ENCODE results near the gene FSD2. TPM values are rescaled to one million over a fixed set of nuclear protein-coding genes. Genes with fewer than 3 reads are reported as not detected.
A peak's percentile ranks its signal among the peaks of the same experiment; 100 is the strongest.

The FSD2 gene
- total RNA-seq, 2 experiments from 2014 or later = not detected

- Mint-ChIP-seq H3K36me3 (ENCODE audit: low read depth) (peaks cover 79% of the 10 kb centered on the region), H3K9me3 (no peaks in the 10 kb centered on the region), H3K4me1 (ENCODE audit: low read depth) (peaks cover 7% of the 10 kb centered on the region), H3K27me3 (no peaks in the 10 kb centered on the region), H3K4me3 (no peak overlapping the region), H3K27ac (no peak overlapping the region)
- Histone ChIP-seq H3K9me3 (ENCODE audit: control insufficient read depth in 1 of 2, insufficient read depth in 1 of 2, low read length in 2 of 2) (peaks cover 0 to 15% of the 10 kb centered on the region in 2 experiments), H3K4me3 (ENCODE audit: low read length) (no peak overlapping the region), H3K4me1 (ENCODE audit: insufficient read depth, low read length) (no peaks in the 10 kb centered on the region), H3K36me3 (ENCODE audit: insufficient read depth, low read length) (peaks cover 65% of the 10 kb centered on the region), H3K27ac (ENCODE audit: low read depth in 1 of 2, low read length in 2 of 2) (no peak overlapping the region), H3K27me3 (ENCODE audit: control insufficient read depth in 1 of 2, insufficient read depth in 2 of 2, low read length in 2 of 2) (no peaks in the 10 kb centered on the region)
- no peak for TF ChIP-seq CTCF (IDR thresholded peaks at IDR 0.05)
- no peak for DNase-seq
- ChIA-PET POLR2A (no interaction called here), CTCF (no interaction called here)
- no peak for ATAC-seq (ENCODE audit: poor library complexity)
- intact Hi-C loops (cut with DNase I, micrococcal nuclease) = no loop called here
Measured at GRCh38 chr15:82835391-82835917, 29.6 kb upstream of the FSD2 start.

GRCh38 chr15:82833362-82833682, 27.5 kb upstream of the FSD2 start:
- TF ChIP-seq CTCF (IDR thresholded peaks at IDR 0.05) = no peak
- peaks cover 83% of the 10 kb centered on the region for H3K36me3 ChIP-seq (ENCODE audit: insufficient read depth, low read length)
- ATAC-seq (ENCODE audit: poor library complexity) (no peak), DNase-seq (no peak)
- CTCF ChIA-PET = no interaction called here
- intact Hi-C loops (cut with DNase I, micrococcal nuclease) = no loop called here
- H3K27me3 Mint-ChIP-seq = no peaks in the 10 kb centered on the region
- no peaks in the 10 kb centered on the region for H3K27me3 ChIP-seq (ENCODE audit: control insufficient read depth in 1 of 2, insufficient read depth in 2 of 2, low read length in 2 of 2)
- H3K4me1 Mint-ChIP-seq (ENCODE audit: low read depth) = peaks cover 7% of the 10 kb centered on the region
- peaks cover 100% of the 10 kb centered on the region for H3K36me3 Mint-ChIP-seq (ENCODE audit: low read depth)
- no peak overlapping the region for H3K27ac Mint-ChIP-seq
- no peaks in the 10 kb centered on the region for H3K4me1 ChIP-seq (ENCODE audit: insufficient read depth, low read length)
- H3K4me3 ChIP-seq (ENCODE audit: low read length) = no peak overlapping the region
- peaks cover 0 to 13% of the 10 kb centered on the region in 2 experiments for H3K9me3 ChIP-seq (ENCODE audit: control insufficient read depth in 1 of 2, insufficient read depth in 1 of 2, low read length in 2 of 2)
- H3K27ac ChIP-seq (ENCODE audit: low read depth in 1 of 2, low read length in 2 of 2) = no peak overlapping the region
- H3K4me3 Mint-ChIP-seq = no peak overlapping the region
- H3K9me3 Mint-ChIP-seq = no peaks in the 10 kb centered on the region
- POLR2A ChIA-PET = no interaction called here

GRCh38 chr15:82832601-82833361, 26.9 kb upstream of the FSD2 start:
- H3K4me3 ChIP-seq (ENCODE audit: low read length) = no peak overlapping the region
- CTCF ChIA-PET = no interaction called here
- no peak overlapping the region for H3K27ac ChIP-seq (ENCODE audit: low read depth in 1 of 2, low read length in 2 of 2)
- intact Hi-C loops (cut with DNase I, micrococcal nuclease) = no loop called here
- H3K4me1 ChIP-seq (ENCODE audit: insufficient read depth, low read length) = no peaks in the 10 kb centered on the region
- H3K36me3 ChIP-seq (ENCODE audit: insufficient read depth, low read length) = peaks cover 88% of the 10 kb centered on the region
- Mint-ChIP-seq H3K36me3 (ENCODE audit: low read depth) (peaks cover 100% of the 10 kb centered on the region), H3K27ac (no peak overlapping the region), H3K4me1 (ENCODE audit: low read depth) (peaks cover 7% of the 10 kb centered on the region), H3K27me3 (no peaks in the 10 kb centered on the region), H3K4me3 (no peak overlapping the region), H3K9me3 (no peaks in the 10 kb centered on the region)
- peaks cover 0 to 11% of the 10 kb centered on the region in 2 experiments for H3K9me3 ChIP-seq (ENCODE audit: control insufficient read depth in 1 of 2, insufficient read depth in 1 of 2, low read length in 2 of 2)
- no peaks in the 10 kb centered on the region for H3K27me3 ChIP-seq (ENCODE audit: control insufficient read depth in 1 of 2, insufficient read depth in 2 of 2, low read length in 2 of 2)
- POLR2A ChIA-PET = interaction anchor here (1.1 kb wide), 1 partner anchor 23 kb away, joined by 3 read pairs; the partner anchor contains the start of gene WHAMM
- no peak for TF ChIP-seq CTCF (IDR thresholded peaks at IDR 0.05)
- peak; percentile 26 for ATAC-seq (ENCODE audit: poor library complexity)
- DNase-seq = peak in 5 of 14 experiments; percentile 15 to 48 (median 31)
